Urothelium cell line (cell line): Measurements from ENCODE around the gene CDCA7.
"Not testable (repeated sequence)": the region's sequence is repeated elsewhere in the genome, so short reads cannot be mapped to it uniquely, and the experiment has no call there.

Experiments used
- DNase-seq: peaks from one replicate; pipeline ENCODE4 v3.0.0; 2011; ENCODE audit warnings: low spot score, mixed read lengths
- FAIRE-seq: peaks from 2 replicates; lab custom pipeline; 2011; peaks lifted over from hg19 to GRCh38; lab: Jason Lieb, UNC

The CDCA7 gene

GRCh38 chr2:173400760-173401159, 46.1 kb downstream of the CDCA7 start:
- peak; percentile 52 for DNase-seq

DNA sequence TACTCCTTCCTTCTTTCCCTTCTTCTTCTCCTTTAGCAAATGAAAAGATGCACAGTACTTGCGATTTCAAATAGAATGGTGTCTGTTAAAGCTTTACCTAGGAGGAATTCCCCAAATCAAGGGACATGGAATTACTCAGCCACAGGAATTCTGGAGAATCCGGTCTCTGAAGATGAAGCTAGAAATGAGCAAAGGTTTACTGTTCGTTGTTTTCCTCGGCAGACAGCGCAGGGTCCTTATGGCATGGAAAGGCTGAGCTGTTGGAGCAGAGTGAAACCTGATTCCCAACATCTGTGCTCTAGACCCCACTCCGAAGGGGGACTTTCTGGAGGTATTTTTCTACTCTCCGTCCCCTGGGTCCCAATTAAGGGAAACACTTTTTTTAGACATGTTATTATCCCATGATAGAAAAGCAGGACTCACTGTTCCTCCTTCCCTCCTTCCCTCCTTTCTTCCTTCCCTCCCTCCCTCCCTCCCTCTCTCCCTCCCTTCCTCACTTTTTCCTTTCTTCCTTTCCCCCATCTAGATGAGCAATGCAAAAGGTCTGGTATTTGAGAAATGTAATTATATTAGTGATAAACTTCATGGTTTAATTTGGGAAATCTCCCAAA, 47.1 kb downstream of the CDCA7 start:
- no peak for FAIRE-seq
- DNase-seq = peak; percentile 30

More at GRCh38 chr2:173400760-173401159, 46.1 kb downstream of the CDCA7 start:
- no peak for FAIRE-seq

GRCh38 chr2:173402405-173402974, 47.8 kb downstream of the CDCA7 start:
- no peak for FAIRE-seq

GRCh38 chr2:173404841-173405750, 50.4 kb downstream of the CDCA7 start:
- no peak for DNase-seq
- FAIRE-seq = no peak

More at GRCh38 chr2:173402405-173402974, 47.8 kb downstream of the CDCA7 start:
- peak; percentile 83 for DNase-seq

GRCh38 chr2:173407176-173407575, 52.5 kb downstream of the CDCA7 start:
- DNase-seq (no peak), FAIRE-seq (no peak)

GRCh38 chr2:173407646-173408045, 53.0 kb downstream of the CDCA7 start:
- no peak for FAIRE-seq
- no peak for DNase-seq

- DNase-seq (no peak), FAIRE-seq (no peak)
Observed at GRCh38 chr2:173410579-173410978, 55.9 kb downstream of the CDCA7 start.

- DNase-seq (no peak), FAIRE-seq (no peak)
Observed at GRCh38 chr2:173412628-173413027, 58.0 kb downstream of the CDCA7 start.

DNA sequence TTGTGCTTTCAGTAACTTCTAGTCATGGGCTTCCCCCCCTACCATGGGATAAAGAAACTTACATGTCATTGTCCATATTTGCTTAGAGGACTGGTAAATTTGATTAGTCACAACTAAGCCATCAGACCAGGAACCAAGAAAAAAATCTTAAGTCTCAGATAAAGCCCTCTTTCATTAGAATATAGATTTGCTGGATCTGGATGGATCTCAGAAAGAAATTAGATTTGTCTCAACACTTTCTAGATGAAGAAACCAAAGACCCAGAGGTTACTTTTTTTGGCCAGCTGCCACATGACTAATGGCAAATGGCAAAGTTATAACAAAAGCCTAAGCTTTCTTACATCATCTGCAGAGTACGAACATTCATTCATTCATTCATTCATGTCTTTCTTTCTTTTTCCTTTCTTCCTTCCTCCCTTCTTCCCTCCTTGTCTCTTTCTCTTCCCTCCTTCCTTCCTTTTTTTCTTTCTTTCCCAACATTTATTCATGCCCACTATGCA, 60.2 kb downstream of the CDCA7 start:
- DNase-seq = peak; percentile 49
- FAIRE-seq = no peak

- FAIRE-seq (no peak), DNase-seq (no peak)
Observed at GRCh38 chr2:173415431-173416381, 61.0 kb downstream of the CDCA7 start.

DNA sequence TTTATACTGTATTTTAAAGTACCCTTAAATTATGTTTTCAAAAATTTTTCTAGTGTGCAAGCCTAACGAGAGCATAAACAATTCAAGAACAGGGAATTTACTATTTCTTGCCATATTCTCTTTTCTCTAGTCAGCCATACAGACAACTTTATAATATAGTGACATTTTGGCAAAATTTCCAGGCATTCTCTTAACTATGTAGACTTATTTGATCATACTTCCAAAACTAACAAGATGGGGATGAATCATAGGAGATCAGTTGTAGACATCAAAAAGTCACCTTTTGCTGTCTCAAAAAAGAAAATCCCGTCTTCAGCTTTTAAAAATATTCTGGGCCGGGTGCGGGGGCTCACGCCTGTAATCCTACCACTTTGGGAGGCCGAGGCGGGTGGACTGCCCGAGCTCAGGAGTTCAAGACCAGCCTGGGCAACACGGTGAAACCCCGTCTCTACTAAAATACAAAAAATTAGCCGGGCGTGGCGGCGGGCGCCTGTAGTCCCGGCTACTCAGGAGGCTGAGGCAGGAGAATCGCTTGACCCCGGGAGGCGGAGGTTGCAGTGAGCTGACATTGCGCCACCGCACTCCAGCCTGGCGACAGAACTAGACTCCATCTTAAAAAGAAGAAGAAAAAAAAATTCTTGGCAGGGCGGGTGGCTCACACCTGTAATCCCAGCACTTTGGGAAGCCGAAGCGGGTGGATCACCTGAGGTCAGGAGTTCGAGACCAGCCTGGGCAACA, 61.9 kb downstream of the CDCA7 start:
- not testable (repeated sequence) for DNase-seq, FAIRE-seq

DNA sequence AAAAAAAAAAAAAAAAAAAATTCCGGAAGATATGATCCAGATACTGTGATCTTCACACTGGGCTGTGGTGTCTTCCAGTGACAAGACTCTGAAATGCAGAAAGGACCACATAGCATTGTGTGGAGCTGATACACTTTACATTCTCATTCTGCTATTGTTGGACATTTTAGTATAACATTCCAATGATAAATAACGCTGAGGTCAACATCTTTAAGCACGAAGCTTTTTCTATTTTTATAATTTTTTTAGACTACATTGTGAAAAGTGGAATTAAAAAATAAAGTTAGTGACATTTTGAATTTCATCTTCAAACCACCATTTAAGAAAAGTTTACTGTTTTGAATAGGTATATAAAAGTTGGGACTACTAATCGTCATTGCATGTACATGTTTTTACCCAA, 62.7 kb downstream of the CDCA7 start:
- no peak for DNase-seq
- no peak for FAIRE-seq

- DNase-seq (no peak), FAIRE-seq (no peak)
Observed at GRCh38 chr2:173417802-173418201, 63.1 kb downstream of the CDCA7 start.
